AG04450 (cell line): ENCODE measurements around the gene EHBP1. TPM values are rescaled to one million over a fixed set of nuclear protein-coding genes. Genes with fewer than 3 reads are reported as not detected.

ENCODE experiments used
- CTCF ChIA-PET: fragments of 300-600, 350-600 bp; formaldehyde crosslinking; extraction: SDS; loops from one replicate; lab custom pipeline; 2022; ENCODE audit warnings: antibody characterized with exemption, inconsistent platforms; lab: Charles Lee
- POLR2A ChIA-PET: fragments of 350-600 bp; formaldehyde crosslinking; extraction: SDS; loops from one replicate; lab custom pipeline; 2021; ENCODE audit warnings: antibody characterized with exemption, inconsistent platforms; lab: Yijun Ruan, JAX
- DNase-seq: peaks from one replicate; pipeline ENCODE4 v3.0.0-alpha.2; 2011; ENCODE audit warnings: low read depth, low spot score
- H3K27ac ChIP-seq: one replicate; pipeline ENCODE4 v1.5.1; 2012; ENCODE audit warnings: low read depth, low read length, control low read depth
- H3K27me3 ChIP-seq: one replicate; pipeline ENCODE4 v1.6.0; 2012; ENCODE audit warnings: low read length; ENCODE audit not compliant: control insufficient read depth, insufficient read depth
- H3K4me3 ChIP-seq: 2 replicates; pipeline ENCODE4 v1.5.1; 2011; ENCODE audit warnings: mild to moderate bottlenecking, low read depth, low read length, control low read depth
- H3K9me3 ChIP-seq: 2 replicates; pipeline ENCODE4 v1.5.1; 2012; ENCODE audit warnings: low read length; ENCODE audit not compliant: control insufficient read depth, insufficient read depth
- CTCF ChIP-seq: IDR thresholded peaks from 2 replicates; pipeline ENCODE4 v1.5.1; 2011; ENCODE audit warnings: low read depth, low read length, control low read depth, inconsistent platforms
- polyA plus RNA-seq: library from polyadenylated mRNA; depleted of rRNA; stranded (reverse); fragments of >200 nt; gene quantifications from 2 replicates; pipeline ENCODE4 v1.2.3, GENCODE V29; 2011

Gene EHBP1
- polyA plus RNA-seq, 1 experiment = 68.6 TPM

DNA sequence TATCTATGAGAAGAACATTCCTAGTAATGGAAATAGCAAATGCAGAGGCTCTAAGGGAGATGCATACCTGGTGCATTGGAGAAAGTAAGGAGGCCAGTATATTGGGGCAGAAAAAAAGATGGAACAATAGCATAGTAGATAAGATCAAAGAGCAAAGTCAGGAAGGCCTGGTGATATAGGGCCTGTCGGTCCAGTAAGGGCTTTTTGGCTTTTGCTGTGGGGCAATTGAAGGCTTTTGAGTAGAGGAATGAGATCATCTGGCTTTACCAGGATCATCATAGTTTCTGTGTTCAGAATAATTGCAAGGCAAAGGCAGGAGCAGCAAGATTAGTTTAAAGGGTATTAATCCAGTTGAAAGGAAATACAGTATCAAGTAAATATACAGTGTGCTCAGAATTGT, 111.8 kb downstream of the EHBP1 start:
- CTCF ChIA-PET = no interaction called here
- no peak for DNase-seq

DNA sequence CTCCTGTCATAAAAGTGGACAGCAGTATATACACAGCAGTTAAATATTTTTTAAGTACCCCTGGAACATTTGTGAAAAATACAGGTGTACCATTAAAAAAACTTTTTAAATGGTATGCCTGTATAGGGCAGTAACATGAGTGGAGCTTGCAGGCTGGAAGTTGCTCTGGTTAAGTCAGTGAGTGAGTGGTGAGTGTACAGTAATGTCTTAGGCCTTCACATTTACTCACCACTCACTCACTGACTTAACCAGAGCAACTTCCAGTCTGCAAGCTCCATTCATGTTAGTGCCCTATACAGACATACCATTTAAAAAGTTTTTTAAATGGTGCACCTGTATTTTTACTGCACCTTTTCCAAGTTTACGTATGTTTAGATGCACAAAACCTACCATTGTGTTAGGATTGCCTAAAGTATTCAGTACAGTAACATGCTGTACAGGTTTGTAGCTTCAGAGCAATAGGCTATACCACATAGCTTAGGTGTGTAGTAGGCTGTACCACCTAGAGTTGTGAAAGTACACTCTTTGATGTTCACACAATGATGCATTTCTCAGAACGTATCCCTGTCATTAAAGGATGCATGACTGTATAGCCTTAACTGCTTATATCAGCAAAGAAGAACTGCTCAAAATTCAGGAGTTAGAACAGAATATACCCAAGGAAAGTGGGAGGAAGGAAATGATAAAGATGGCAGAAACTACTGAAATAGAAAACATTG, 112.6 kb downstream of the EHBP1 start:
- Histone ChIP-seq H3K27ac (no peak overlapping the region), H3K4me3 (no peak overlapping the region), H3K27me3 (no peaks in the 10 kb centered on the region), H3K9me3 (no peaks in the 10 kb centered on the region)
- no peak for TF ChIP-seq CTCF
- ChIA-PET POLR2A (no interaction called here), CTCF (no interaction called here)
- no peak for DNase-seq

More for the DNA sequence above, 111.8 kb downstream of the EHBP1 start:
- POLR2A ChIA-PET = no interaction called here
- H3K27ac ChIP-seq = no peak overlapping the region
- no peaks in the 10 kb centered on the region for H3K27me3 ChIP-seq
- H3K9me3 ChIP-seq = no peaks in the 10 kb centered on the region
- TF ChIP-seq CTCF = no peak
- no peak overlapping the region for H3K4me3 ChIP-seq

DNA sequence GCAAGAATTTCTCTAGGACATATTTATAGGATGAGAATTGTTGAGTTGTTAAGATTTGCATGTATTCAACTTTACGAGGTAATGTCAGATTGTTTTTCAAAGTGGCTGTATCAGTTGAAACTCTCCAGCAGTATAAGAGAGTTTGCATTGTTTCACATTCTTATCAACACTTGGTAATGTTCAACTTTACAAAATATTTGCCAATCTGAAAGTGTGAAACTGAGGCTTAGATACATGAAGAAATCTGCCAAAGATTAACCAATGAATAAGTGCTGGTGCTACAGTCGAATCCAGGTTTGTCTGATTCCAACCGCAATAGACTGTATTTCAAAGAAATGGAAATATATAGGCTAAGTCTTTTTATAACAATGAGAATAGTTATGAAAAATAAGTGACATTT, 117.0 kb downstream of the EHBP1 start:
- H3K9me3 ChIP-seq = no peaks in the 10 kb centered on the region
- TF ChIP-seq CTCF = no peak
- no peak overlapping the region for H3K27ac ChIP-seq
- ChIA-PET CTCF (no interaction called here), POLR2A (no interaction called here)
- H3K27me3 ChIP-seq = no peaks in the 10 kb centered on the region
- H3K4me3 ChIP-seq = no peak overlapping the region
- no peak for DNase-seq

DNA sequence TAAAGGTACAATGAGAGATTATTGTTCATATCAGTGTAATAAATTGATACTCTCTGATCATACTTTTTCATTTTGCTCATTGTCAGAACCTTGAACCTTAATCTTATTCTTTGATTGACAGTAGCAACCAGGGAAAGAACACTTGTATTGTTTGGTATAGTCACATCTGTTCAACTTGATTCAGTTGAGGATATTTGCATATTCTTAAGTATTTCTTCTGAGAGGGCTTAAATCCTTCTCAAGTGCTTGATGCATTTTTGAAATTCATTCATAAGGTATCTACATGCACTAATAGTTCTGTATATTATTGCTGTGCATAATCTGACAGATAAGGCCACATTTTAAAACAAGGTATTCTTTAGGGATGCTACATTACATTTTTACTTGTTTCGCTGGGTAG, 118.9 kb downstream of the EHBP1 start:
- Histone ChIP-seq H3K27me3 (no peaks in the 10 kb centered on the region), H3K4me3 (no peak overlapping the region), H3K9me3 (no peaks in the 10 kb centered on the region), H3K27ac (no peak overlapping the region)
- no peak for TF ChIP-seq CTCF
- ChIA-PET POLR2A (no interaction called here), CTCF (interaction anchor here (1.0 kb wide), 1 partner anchor 368 kb away, joined by 7 read pairs; no protein-coding TSS in a partner anchor)
- DNase-seq = no peak

DNA sequence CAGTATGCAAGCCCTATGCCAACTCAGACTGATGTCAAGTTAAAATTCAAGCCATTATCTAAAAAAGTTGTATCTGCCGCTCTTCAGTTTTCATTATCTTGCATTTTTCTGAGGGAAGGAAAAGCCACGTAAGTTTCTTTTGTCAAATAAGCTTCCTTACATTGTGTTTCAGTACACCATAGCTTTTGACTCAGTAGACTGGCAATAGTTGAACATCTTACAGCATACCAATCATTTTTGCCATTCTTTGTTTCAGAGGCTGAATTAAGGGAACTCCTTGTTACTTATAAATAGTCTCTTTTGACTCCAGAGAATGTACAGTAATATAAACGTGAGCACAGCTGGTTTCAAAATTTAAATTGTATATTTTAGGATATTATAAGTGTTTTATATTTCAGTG, 120.6 kb downstream of the EHBP1 start:
- DNase-seq = no peak
- POLR2A ChIA-PET = no interaction called here
- TF ChIP-seq CTCF = no peak

More for the DNA sequence above, 120.6 kb downstream of the EHBP1 start:
- CTCF ChIA-PET = interaction anchor here (0.6 kb wide), 1 partner anchor 126 kb away, joined by 3 read pairs; no protein-coding TSS in a partner anchor
- Histone ChIP-seq H3K27me3 (no peaks in the 10 kb centered on the region), H3K4me3 (no peak overlapping the region), H3K27ac (no peak overlapping the region), H3K9me3 (no peaks in the 10 kb centered on the region)
